Naive thymus-derived CD4-positive, alpha-beta T cell (primary cell): ENCODE measurements around the gene NSDHL. TPM values are rescaled to one million over a fixed set of nuclear protein-coding genes. Genes with fewer than 3 reads are reported as not detected.

Source experiments
- ATAC-seq: fragments of 150-1000 bp; cut with Tn5 transposase; 2 replicates; pipeline ENCODE4 v1.10.0; 2021; ENCODE audit warnings: mild to moderate bottlenecking, moderate library complexity
- CTCF ChIA-PET: fragments of 350-600 bp; sonication (Branson Sonifier 250); formaldehyde crosslinking; loops from one replicate; lab custom pipeline; 2021; ENCODE audit warnings: antibody characterized with exemption; lab: Charles Lee
- POLR2A ChIA-PET: fragments of 350-600 bp; sonication (Branson Sonifier 250); formaldehyde crosslinking; loops from one replicate; lab custom pipeline; 2021; ENCODE audit warnings: antibody characterized with exemption, inconsistent platforms; lab: Charles Lee
- DNase-seq, 9 donors: peaks; one replicate each; pipeline versions ENCODE4 v3.0.0 to v3.0.0-alpha.2; 2020 to 2022; ENCODE audit warnings: mixed read lengths in 1 of 9
- H3K27ac ChIP-seq: one replicate; pipeline ENCODE4 v1.7.0; 2013; ENCODE audit warnings: mild to moderate bottlenecking, low read depth, low read length, moderate library complexity
- H3K27me3 ChIP-seq, 2 donors: one replicate each; pipeline ENCODE4 v1.7.0; 2013; ENCODE audit warnings: low read length in 2 of 2, mild to moderate bottlenecking in 2 of 2, moderate library complexity in 2 of 2; ENCODE audit not compliant: control insufficient read depth in 2 of 2, insufficient read depth in 2 of 2
- H3K36me3 ChIP-seq, 3 experiments: 1 replicate in 2 of 3; 2 replicates in 1 of 3; pipeline ENCODE4 v1.7.0; 2013; ENCODE audit warnings: low read length in 3 of 3, mild to moderate bottlenecking in 3 of 3, moderate library complexity in 1 of 3; ENCODE audit not compliant: insufficient read depth in 3 of 3, control insufficient read depth in 2 of 3
- H3K4me1 ChIP-seq, 2 donors: one replicate each; pipeline ENCODE4 v1.7.0; 2013; ENCODE audit warnings: low read length in 2 of 2, mild to moderate bottlenecking in 2 of 2, moderate library complexity in 1 of 2; ENCODE audit not compliant: control insufficient read depth in 2 of 2, insufficient read depth in 2 of 2
- H3K4me3 ChIP-seq: 2 replicates; pipeline ENCODE4 v1.7.0; 2013; ENCODE audit warnings: mild to moderate bottlenecking, low read length
- H3K9me3 ChIP-seq, 3 experiments: 1 replicate in 2 of 3; 2 replicates in 1 of 3; pipeline ENCODE4 v1.7.0; 2013; ENCODE audit warnings: low read length in 3 of 3; ENCODE audit not compliant: control insufficient read depth in 2 of 3
- H3K27ac Mint-ChIP-seq, 9 donors: one replicate each; pipeline ENCODE4 v1.8.0; 2020 to 2022; ENCODE audit warnings: mixed read lengths in 9 of 9, mild to moderate bottlenecking in 8 of 9, moderate library complexity in 5 of 9, inconsistent platforms in 2 of 9
- H3K27me3 Mint-ChIP-seq, 5 donors: one replicate each; pipeline ENCODE4 v1.8.0; 2021 to 2022; ENCODE audit warnings: mixed read lengths in 5 of 5, mild to moderate bottlenecking in 1 of 5
- H3K36me3 Mint-ChIP-seq, 5 donors: one replicate each; pipeline ENCODE4 v1.8.0; 2020 to 2022; ENCODE audit warnings: mixed read lengths in 5 of 5, mild to moderate bottlenecking in 3 of 5, inconsistent platforms in 1 of 5
- H3K4me1 Mint-ChIP-seq, 7 donors: one replicate each; pipeline ENCODE4 v1.8.0; 2020 to 2022; ENCODE audit warnings: mixed read lengths in 7 of 7, mild to moderate bottlenecking in 3 of 7, inconsistent platforms in 1 of 7
- H3K4me3 Mint-ChIP-seq, 10 donors: one replicate each; pipeline ENCODE4 v1.8.0; 2020 to 2022; ENCODE audit warnings: mild to moderate bottlenecking in 10 of 10, mixed read lengths in 10 of 10, moderate library complexity in 6 of 10, inconsistent platforms in 2 of 10
- H3K9me3 Mint-ChIP-seq, 11 donors: one replicate each; pipeline ENCODE4 v1.8.0; 2020 to 2022; ENCODE audit warnings: mixed read lengths in 11 of 11, mild to moderate bottlenecking in 4 of 11, inconsistent platforms in 1 of 11, moderate library complexity in 1 of 11
- intact Hi-C, 2 donors: fragments of 100-400 bp; cut with micrococcal nuclease; formaldehyde crosslinking; loops; one replicate each; pipeline ENCODE4 v1.15.1; 2023
- polyA plus RNA-seq, 2 donors: library from polyadenylated mRNA; unstranded; fragments of 300-500 nt; fragmentation: Illumina TruSeq; gene quantifications; one replicate each; pipeline ENCODE4 v1.2.3, GENCODE V29; 2021
- total RNA-seq, 6 experiments: library from RNA in 5 of 6; stranded (reverse) in 5 of 6; gene quantifications; 1 replicate in 5 of 6; 2 replicates in 1 of 6; pipeline ENCODE4 v1.2.3 and lab custom pipeline; 2021 to 2026

NSDHL gene
- total and polyA plus RNA-seq, 7 experiments from 2014 or later, result 3.3 to 14.6 (median 7.2) TPM

GRCh38 chrX:152915541-152916241 is 84.8 kb downstream of the NSDHL start:
- DNase-seq (peak in 1 of 9 donors; percentile 5), ATAC-seq (peak; percentile 67)
- Histone ChIP-seq H3K4me3 (no peak overlapping the region), H3K27ac (no peak overlapping the region), H3K4me1 (no peaks in the 10 kb centered on the region), H3K27me3 (no peaks in the 10 kb centered on the region), H3K9me3 (no peaks in the 10 kb centered on the region), H3K36me3 (no peaks in the 10 kb centered on the region)
- H3K9me3 Mint-ChIP-seq, result peaks cover 0 to 1% (median 0%) of the 10 kb centered on the region in 11 donors
- ChIA-PET POLR2A (no interaction called here), CTCF (interaction anchor here (0.6 kb wide), 1 partner anchor 67 kb away, joined by 3 read pairs; no protein-coding TSS in a partner anchor)
- no peak overlapping the region for H3K4me3 Mint-ChIP-seq
- H3K27ac Mint-ChIP-seq, result no peak overlapping the region
- H3K36me3 Mint-ChIP-seq, result no peaks in the 10 kb centered on the region
- intact Hi-C loops, result no loop called here
- no peaks in the 10 kb centered on the region for H3K4me1 Mint-ChIP-seq
- no peaks in the 10 kb centered on the region for H3K27me3 Mint-ChIP-seq

- no peak overlapping the region for H3K4me3 Mint-ChIP-seq
- no peaks in the 10 kb centered on the region for H3K4me1 ChIP-seq
- ATAC-seq, result no peak
- H3K27me3 ChIP-seq, result no peaks in the 10 kb centered on the region
- no peaks in the 10 kb centered on the region for H3K27me3 Mint-ChIP-seq
- no peaks in the 10 kb centered on the region for H3K36me3 Mint-ChIP-seq
- no peak overlapping the region for H3K27ac Mint-ChIP-seq
- H3K9me3 ChIP-seq, result no peaks in the 10 kb centered on the region
- no peaks in the 10 kb centered on the region for H3K36me3 ChIP-seq
- intact Hi-C loops, result no loop called here
- no peak overlapping the region for H3K4me3 ChIP-seq
- H3K9me3 Mint-ChIP-seq, result peaks cover 0 to 1% (median 0%) of the 10 kb centered on the region in 11 donors
- ChIA-PET CTCF (no interaction called here), POLR2A (no interaction called here)
- no peak overlapping the region for H3K27ac ChIP-seq
- no peak for DNase-seq
- peaks cover 0 to 7% (median 0%) of the 10 kb centered on the region in 7 donors for H3K4me1 Mint-ChIP-seq
Observed at GRCh38 chrX:152917656-152918579, 87.1 kb downstream of the NSDHL start.

- H3K4me3 ChIP-seq, result no peak overlapping the region
- intact Hi-C loops, result no loop called here
- peaks cover 0 to 1% (median 0%) of the 10 kb centered on the region in 11 donors for H3K9me3 Mint-ChIP-seq
- no peak overlapping the region for H3K27ac ChIP-seq
- no peaks in the 10 kb centered on the region for H3K36me3 ChIP-seq
- H3K36me3 Mint-ChIP-seq, result no peaks in the 10 kb centered on the region
- no peaks in the 10 kb centered on the region for H3K27me3 Mint-ChIP-seq
- peak; percentile 52 for ATAC-seq
- no peak overlapping the region for H3K4me3 Mint-ChIP-seq
- H3K9me3 ChIP-seq, result no peaks in the 10 kb centered on the region
- ChIA-PET POLR2A (no interaction called here), CTCF (no interaction called here)
- H3K4me1 ChIP-seq, result no peaks in the 10 kb centered on the region
- peaks cover 0 to 12% (median 5%) of the 10 kb centered on the region in 7 donors for H3K4me1 Mint-ChIP-seq
- DNase-seq, result no peak
- no peaks in the 10 kb centered on the region for H3K27me3 ChIP-seq
- no peak overlapping the region for H3K27ac Mint-ChIP-seq
Observed at GRCh38 chrX:152918707-152919106, 87.8 kb downstream of the NSDHL start.

Other genes starting within 250 kb of the NSDHL start
- gene GABRQ, start 193.2 kb upstream of the NSDHL start, total RNA-seq, result under 1 TPM in 1 of 5 experiments, not detected in 4; 0.07 TPM
- gene GABRQ, start 193.2 kb upstream of the NSDHL start, polyA plus RNA-seq, result not detected
- not detected for gene MAGEA3, start 132.3 kb upstream of the NSDHL start, total RNA-seq
- gene MAGEA3, start 132.3 kb upstream of the NSDHL start, polyA plus RNA-seq, result not detected
- not detected for gene CSAG2, start 121.8 kb upstream of the NSDHL start, total RNA-seq
- not detected for gene CSAG2, start 121.8 kb upstream of the NSDHL start, polyA plus RNA-seq
- not detected for gene MAGEA2B, start 116.4 kb upstream of the NSDHL start, total RNA-seq
- not detected for gene MAGEA2B, start 116.4 kb upstream of the NSDHL start, polyA plus RNA-seq
- not detected for gene CSAG1, start 97.3 kb upstream of the NSDHL start, total RNA-seq
- not detected for gene CSAG1, start 97.3 kb upstream of the NSDHL start, polyA plus RNA-seq
- gene MAGEA12, start 97.3 kb upstream of the NSDHL start, total RNA-seq, result not detected
- not detected for gene MAGEA12, start 97.3 kb upstream of the NSDHL start, polyA plus RNA-seq
- not detected for gene MAGEA2, start 77.2 kb upstream of the NSDHL start, total RNA-seq
- gene MAGEA2, start 77.2 kb upstream of the NSDHL start, polyA plus RNA-seq, result not detected
- 1 to 10 TPM in 1 of 5 experiments, not detected in 4; 8.3 TPM for gene CSAG3, start 71.8 kb upstream of the NSDHL start, total RNA-seq
- not detected for gene CSAG3, start 71.8 kb upstream of the NSDHL start, polyA plus RNA-seq
- gene MAGEA6, start 61.4 kb upstream of the NSDHL start, total RNA-seq, result not detected
- gene MAGEA6, start 61.4 kb upstream of the NSDHL start, polyA plus RNA-seq, result not detected
- gene CETN2, start 306 bp upstream of the NSDHL start, total RNA-seq, result 10 to 100 TPM in 1 of 5 experiments, 1 to 10 TPM in 4; 7.0 to 10.9 (median 7.6) TPM
- 10 to 100 TPM; 27.0 to 28.2 TPM for gene CETN2, start 306 bp upstream of the NSDHL start, polyA plus RNA-seq
- 10 to 100 TPM in 1 of 5 experiments, 1 to 10 TPM in 3, under 1 TPM in 1; 0.58 to 16.0 (median 3.2) TPM for gene ZNF185, start 67.0 kb downstream of the NSDHL start, total RNA-seq
- 1 to 10 TPM; 2.0 to 4.6 TPM for gene ZNF185, start 67.0 kb downstream of the NSDHL start, polyA plus RNA-seq
- under 1 TPM in 1 of 5 experiments, not detected in 4; 0.31 TPM for gene PNMA5, start 163.1 kb downstream of the NSDHL start, total RNA-seq
- gene PNMA5, start 163.1 kb downstream of the NSDHL start, polyA plus RNA-seq, result not detected
- gene PNMA3, start 225.4 kb downstream of the NSDHL start, total RNA-seq, result 10 to 100 TPM in 2 of 5 experiments, 1 to 10 TPM in 3; 3.9 to 10.9 (median 5.3) TPM
- under 1 TPM; 0.08 to 0.37 TPM for gene PNMA3, start 225.4 kb downstream of the NSDHL start, polyA plus RNA-seq
- under 1 TPM; 0.32 to 0.68 (median 0.56) TPM for gene PNMA6A, start 241.4 kb downstream of the NSDHL start, total RNA-seq
- under 1 TPM; 0.16 to 0.28 TPM for gene PNMA6A, start 241.4 kb downstream of the NSDHL start, polyA plus RNA-seq